DND-41 (cell line): ENCODE measurements around the gene MLF2.

Experiments used
- ATAC-seq: fragments of 200-7000 bp; cut with Tn5 transposase; 3 replicates; pipeline ENCODE4 v1.9.1; 2021; ENCODE audit warnings: low read depth; ENCODE audit not compliant: insufficient read depth
- DNase-seq: peaks from one replicate; pipeline ENCODE4 v3.0.0-alpha.2; 2020
- H2AFZ ChIP-seq: 2 replicates; pipeline ENCODE4 v1.6.0; 2012; ENCODE audit warnings: low read depth, low read length
- H3K27ac ChIP-seq: 2 replicates; pipeline ENCODE4 v1.5.1; 2012; ENCODE audit warnings: low read length, inconsistent platforms
- H3K27me3 ChIP-seq: fragments of 200-600 bp; sonication (generic); 2 replicates; pipeline ENCODE4 v1.6.0; 2012; ENCODE audit warnings: low read length, mild to moderate bottlenecking, inconsistent platforms; ENCODE audit not compliant: insufficient read depth, poor library complexity
- H3K36me3 ChIP-seq: 2 replicates; pipeline ENCODE4 v1.5.1; 2012; ENCODE audit warnings: low read length, inconsistent platforms; ENCODE audit not compliant: insufficient read depth
- H3K4me1 ChIP-seq: 2 replicates; pipeline ENCODE4 v1.5.1; 2012; ENCODE audit warnings: mild to moderate bottlenecking, low read length; ENCODE audit not compliant: insufficient read depth
- H3K4me2 ChIP-seq: 2 replicates; pipeline ENCODE4 v1.6.0; 2012; ENCODE audit warnings: mild to moderate bottlenecking, moderate library complexity, low read length, inconsistent platforms; ENCODE audit not compliant: insufficient read depth
- H3K4me3 ChIP-seq, 2 experiments: fragments of 200-600 bp in 1 of 2; shearing (Covaris generic) in 1 of 2; 2 replicates each; pipeline ENCODE4 v1.5.1; 2012 to 2016; ENCODE audit warnings: inconsistent platforms in 2 of 2, low read length in 2 of 2, mild to moderate bottlenecking in 2 of 2, low read depth in 1 of 2, moderate library complexity in 1 of 2
- H3K79me2 ChIP-seq: 2 replicates; pipeline ENCODE4 v1.6.0; 2012; ENCODE audit warnings: low read length, inconsistent platforms; ENCODE audit not compliant: insufficient read depth
- H3K9ac ChIP-seq: 2 replicates; pipeline ENCODE4 v1.6.0; 2012; ENCODE audit warnings: low read depth, mild to moderate bottlenecking, inconsistent platforms, low read length, moderate library complexity
- H3K9me3 ChIP-seq: 2 replicates; pipeline ENCODE4 v1.5.1; 2012; ENCODE audit warnings: low read length, moderate library complexity, mild to moderate bottlenecking, inconsistent platforms; ENCODE audit not compliant: insufficient read depth, severe bottlenecking
- H4K20me1 ChIP-seq: 2 replicates; pipeline ENCODE4 v1.6.0; 2012; ENCODE audit warnings: low read length; ENCODE audit not compliant: insufficient read depth
- EZH2 ChIP-seq: IDR thresholded peaks from 3 replicates; pipeline ENCODE4 v1.6.1; 2012; ENCODE audit warnings: borderline replicate concordance, low read depth, mild to moderate bottlenecking, moderate library complexity, low read length, inconsistent platforms; ENCODE audit not compliant: severe bottlenecking
- TF ChIP-seq, protein P1 (sequence below): IDR thresholded peaks from 2 replicates; pipeline ENCODE4 v1.5.1; 2012; ENCODE audit warnings: borderline replicate concordance, low read length, moderate library complexity, mild to moderate bottlenecking; ENCODE audit not compliant: poor library complexity, severe bottlenecking; ENCODE audit errors: extremely low read depth

MLF2 gene

DNA sequence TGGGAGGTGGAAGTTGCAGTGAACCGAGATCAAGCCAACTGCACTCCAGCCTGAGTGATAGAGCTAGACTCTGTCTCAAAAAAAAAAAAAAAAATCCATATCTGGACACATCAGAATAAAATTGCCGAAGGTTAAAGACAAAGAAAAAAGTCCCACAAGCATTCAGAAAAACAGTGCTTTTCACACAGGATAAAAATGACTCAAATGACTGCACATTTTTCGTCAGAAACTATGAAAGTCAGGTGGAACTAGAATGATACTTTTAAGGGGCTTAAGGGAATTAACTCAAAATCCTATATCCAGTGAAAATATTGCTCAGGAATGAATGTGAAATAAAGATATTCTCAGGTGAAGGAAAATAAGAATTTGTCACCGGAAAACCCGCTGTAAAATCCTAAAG is 16.2 kb downstream of the MLF2 start:
- Histone ChIP-seq H3K9me3 (no peaks in the 10 kb centered on the region), H3K79me2 (no peaks in the 10 kb centered on the region), H2AFZ (no peak overlapping the region), H3K27ac (no peak overlapping the region), H3K9ac (no peak overlapping the region), H3K4me3 (no peak overlapping the region), H3K36me3 (peaks cover 9% of the 10 kb centered on the region), H4K20me1 (no peaks in the 10 kb centered on the region), H3K4me2 (no peak overlapping the region), H3K4me1 (no peaks in the 10 kb centered on the region), H3K27me3 (no peaks in the 10 kb centered on the region)
- ATAC-seq = no peak
- no peak for DNase-seq
- TF ChIP-seq, protein P1, sequence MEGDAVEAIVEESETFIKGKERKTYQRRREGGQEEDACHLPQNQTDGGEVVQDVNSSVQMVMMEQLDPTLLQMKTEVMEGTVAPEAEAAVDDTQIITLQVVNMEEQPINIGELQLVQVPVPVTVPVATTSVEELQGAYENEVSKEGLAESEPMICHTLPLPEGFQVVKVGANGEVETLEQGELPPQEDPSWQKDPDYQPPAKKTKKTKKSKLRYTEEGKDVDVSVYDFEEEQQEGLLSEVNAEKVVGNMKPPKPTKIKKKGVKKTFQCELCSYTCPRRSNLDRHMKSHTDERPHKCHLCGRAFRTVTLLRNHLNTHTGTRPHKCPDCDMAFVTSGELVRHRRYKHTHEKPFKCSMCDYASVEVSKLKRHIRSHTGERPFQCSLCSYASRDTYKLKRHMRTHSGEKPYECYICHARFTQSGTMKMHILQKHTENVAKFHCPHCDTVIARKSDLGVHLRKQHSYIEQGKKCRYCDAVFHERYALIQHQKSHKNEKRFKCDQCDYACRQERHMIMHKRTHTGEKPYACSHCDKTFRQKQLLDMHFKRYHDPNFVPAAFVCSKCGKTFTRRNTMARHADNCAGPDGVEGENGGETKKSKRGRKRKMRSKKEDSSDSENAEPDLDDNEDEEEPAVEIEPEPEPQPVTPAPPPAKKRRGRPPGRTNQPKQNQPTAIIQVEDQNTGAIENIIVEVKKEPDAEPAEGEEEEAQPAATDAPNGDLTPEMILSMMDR = no peak
- TF ChIP-seq EZH2 = no peak

DNA sequence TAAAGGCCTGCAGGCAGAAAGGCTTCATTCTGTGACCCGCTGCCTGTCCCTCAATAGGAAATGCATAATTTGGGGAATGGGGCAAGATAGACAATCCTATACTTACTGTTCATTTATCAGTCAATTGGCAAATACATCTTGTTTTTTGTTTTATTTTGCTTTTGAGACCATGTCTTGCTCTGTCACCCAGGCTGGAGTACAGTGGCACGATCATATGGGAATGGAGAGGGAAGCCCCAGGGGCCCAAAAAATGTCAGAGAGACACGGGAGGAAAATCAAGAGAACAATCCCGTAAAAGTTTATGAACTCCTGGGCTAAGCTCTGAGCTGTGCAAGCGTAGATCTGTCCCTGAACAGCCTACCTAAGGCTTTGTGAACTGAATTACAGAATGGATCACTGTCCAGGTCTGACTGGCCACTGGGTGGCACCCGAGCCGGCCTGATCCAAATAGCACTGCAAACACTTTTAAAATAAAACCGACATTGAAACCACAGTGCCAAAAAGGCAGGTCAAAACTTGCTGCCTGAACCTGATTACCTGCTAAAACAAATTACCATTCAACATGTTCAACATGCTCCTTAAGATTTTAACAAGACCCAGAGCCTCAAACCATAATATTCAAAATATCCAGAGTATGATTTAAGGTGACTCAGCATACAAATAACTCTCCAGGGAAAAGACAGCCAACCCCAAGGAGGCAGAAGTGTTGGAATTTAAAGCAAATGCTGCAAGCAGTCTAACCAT is 17.3 kb downstream of the MLF2 start:
- H3K27me3 ChIP-seq = no peaks in the 10 kb centered on the region
- H4K20me1 ChIP-seq = no peaks in the 10 kb centered on the region
- H3K79me2 ChIP-seq = no peaks in the 10 kb centered on the region
- H2AFZ ChIP-seq = no peak overlapping the region
- no peak overlapping the region for H3K9ac ChIP-seq
- H3K27ac ChIP-seq = no peak overlapping the region
- no peaks in the 10 kb centered on the region for H3K4me1 ChIP-seq
- no peak overlapping the region for H3K4me3 ChIP-seq
- peaks cover 19% of the 10 kb centered on the region for H3K36me3 ChIP-seq
- no peaks in the 10 kb centered on the region for H3K9me3 ChIP-seq
- H3K4me2 ChIP-seq = no peak overlapping the region
- ATAC-seq (no peak), DNase-seq (no peak)
- TF ChIP-seq, protein P1 = no peak
- no peak for TF ChIP-seq EZH2

DNA sequence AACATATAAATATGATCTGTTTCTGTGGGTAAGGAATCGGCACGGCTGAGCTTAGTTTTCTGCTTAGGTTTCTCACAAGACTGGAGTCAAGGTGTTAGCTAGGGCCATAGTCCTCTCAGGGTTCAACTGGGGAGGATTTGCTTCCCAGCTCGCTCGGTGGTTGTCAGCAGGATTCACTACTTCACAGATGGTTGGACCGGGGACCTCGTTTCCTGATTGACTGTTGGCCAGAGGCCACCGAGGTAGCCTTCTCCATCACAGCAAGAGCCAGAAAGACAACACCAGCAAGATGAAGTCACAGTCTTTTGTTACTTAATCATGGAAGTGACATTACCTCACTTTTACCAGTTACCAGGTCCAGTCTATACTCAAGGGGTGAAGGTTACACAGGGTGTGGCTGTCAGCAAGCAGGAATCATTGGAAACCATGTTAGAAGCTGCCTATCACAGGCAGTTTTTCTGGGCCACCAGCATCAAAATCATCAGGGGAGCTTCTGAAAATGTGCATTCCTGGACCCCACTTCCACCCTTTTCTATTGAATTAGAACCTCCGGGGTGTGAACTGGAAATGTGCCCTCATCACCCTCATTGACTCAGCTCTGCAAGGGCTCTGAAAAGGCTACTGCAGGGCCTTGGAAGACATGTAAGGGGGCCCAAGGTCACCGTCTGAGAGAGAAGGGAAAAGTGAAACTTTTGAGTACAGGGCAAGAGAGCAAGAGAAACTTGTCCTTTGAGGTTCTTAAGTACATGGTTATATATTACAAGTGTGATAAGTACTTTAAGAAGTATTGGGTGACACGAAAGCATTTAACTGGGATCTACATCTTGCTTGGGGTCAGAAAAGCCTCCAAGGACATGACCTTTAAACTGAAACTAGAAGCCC is 18.2 kb downstream of the MLF2 start:
- Histone ChIP-seq H4K20me1 (no peaks in the 10 kb centered on the region), H3K36me3 (peaks cover 28% of the 10 kb centered on the region), H3K9me3 (no peaks in the 10 kb centered on the region), H3K4me1 (no peaks in the 10 kb centered on the region), H3K27me3 (no peaks in the 10 kb centered on the region), H3K4me2 (no peak overlapping the region), H3K4me3 (no peak overlapping the region), H2AFZ (no peak overlapping the region), H3K79me2 (no peaks in the 10 kb centered on the region), H3K27ac (no peak overlapping the region), H3K9ac (no peak overlapping the region)
- ATAC-seq = no peak
- no peak for TF ChIP-seq EZH2
- TF ChIP-seq, protein P1 = no peak
- DNase-seq = no peak
